NCI-H2227 (cell line): ENCODE results near the gene NECTIN3.

ENCODE experiments used
- DNase-seq: peaks from one replicate; lab custom pipeline; 2025; ENCODE audit not compliant: unreplicated experiment; lab: John Stamatoyannopoulos, UW

The NECTIN3 gene

GRCh38 chr3:111071257-111072030 is at the start of gene NECTIN3:
TSS of gene NECTIN3 (plus strand) at chr3:111071816. CDS start at chr3:111072018, 202 bp downstream.
- peak; percentile 67 for DNase-seq

- DNase-seq = no peak
Measured at GRCh38 chr3:111027868-111028267, 43.7 kb upstream of the NECTIN3 start.

GRCh38 chr3:111031538-111031937 is 40.1 kb upstream of the NECTIN3 start:
- DNase-seq = no peak

GRCh38 chr3:111032677-111033076 is 38.9 kb upstream of the NECTIN3 start:
- DNase-seq = no peak

- no peak for DNase-seq
Measured at GRCh38 chr3:111033470-111034050, 38.1 kb upstream of the NECTIN3 start.

GRCh38 chr3:111035316-111035715 is 36.3 kb upstream of the NECTIN3 start:
- no peak for DNase-seq

- DNase-seq = no peak
Measured at GRCh38 chr3:111035902-111036301, 35.7 kb upstream of the NECTIN3 start.

- no peak for DNase-seq
Measured at GRCh38 chr3:111040959-111041358, 30.7 kb upstream of the NECTIN3 start.

GRCh38 chr3:111045564-111045963 is 26.1 kb upstream of the NECTIN3 start:
- DNase-seq = no peak

GRCh38 chr3:111047042-111047441 is 24.6 kb upstream of the NECTIN3 start:
- no peak for DNase-seq

- DNase-seq = no peak
Measured at GRCh38 chr3:111047812-111048435, 23.7 kb upstream of the NECTIN3 start.

- DNase-seq = no peak
Measured at GRCh38 chr3:111051354-111051753, 20.3 kb upstream of the NECTIN3 start.

GRCh38 chr3:111068574-111068973 is 3.0 kb upstream of the NECTIN3 start:
- no peak for DNase-seq

- DNase-seq = no peak
Measured at GRCh38 chr3:111069974-111070771, 1.4 kb upstream of the NECTIN3 start.

GRCh38 chr3:111070772-111071256 is 802 bp upstream of the NECTIN3 start:
- DNase-seq = no peak

- peak; percentile 19 for DNase-seq
Measured at GRCh38 chr3:111072031-111072921, 660 bp downstream of the NECTIN3 start.

GRCh38 chr3:111073218-111073617 is 1.6 kb downstream of the NECTIN3 start:
- DNase-seq = no peak

- no peak for DNase-seq
Measured at GRCh38 chr3:111076732-111077131, 5.1 kb downstream of the NECTIN3 start.

GRCh38 chr3:111077369-111077768 is 5.8 kb downstream of the NECTIN3 start:
- DNase-seq = no peak

- no peak for DNase-seq
Measured at GRCh38 chr3:111080413-111080812, 8.8 kb downstream of the NECTIN3 start.
